ENCODE data around the gene FAAP20. TPM values are rescaled to one million over a fixed set of nuclear protein-coding genes. Genes with fewer than 3 reads are reported as not detected.

The FAAP20 gene
- total RNA-seq, 1 donor from 2014 or later = 16.0 TPM

DNA sequence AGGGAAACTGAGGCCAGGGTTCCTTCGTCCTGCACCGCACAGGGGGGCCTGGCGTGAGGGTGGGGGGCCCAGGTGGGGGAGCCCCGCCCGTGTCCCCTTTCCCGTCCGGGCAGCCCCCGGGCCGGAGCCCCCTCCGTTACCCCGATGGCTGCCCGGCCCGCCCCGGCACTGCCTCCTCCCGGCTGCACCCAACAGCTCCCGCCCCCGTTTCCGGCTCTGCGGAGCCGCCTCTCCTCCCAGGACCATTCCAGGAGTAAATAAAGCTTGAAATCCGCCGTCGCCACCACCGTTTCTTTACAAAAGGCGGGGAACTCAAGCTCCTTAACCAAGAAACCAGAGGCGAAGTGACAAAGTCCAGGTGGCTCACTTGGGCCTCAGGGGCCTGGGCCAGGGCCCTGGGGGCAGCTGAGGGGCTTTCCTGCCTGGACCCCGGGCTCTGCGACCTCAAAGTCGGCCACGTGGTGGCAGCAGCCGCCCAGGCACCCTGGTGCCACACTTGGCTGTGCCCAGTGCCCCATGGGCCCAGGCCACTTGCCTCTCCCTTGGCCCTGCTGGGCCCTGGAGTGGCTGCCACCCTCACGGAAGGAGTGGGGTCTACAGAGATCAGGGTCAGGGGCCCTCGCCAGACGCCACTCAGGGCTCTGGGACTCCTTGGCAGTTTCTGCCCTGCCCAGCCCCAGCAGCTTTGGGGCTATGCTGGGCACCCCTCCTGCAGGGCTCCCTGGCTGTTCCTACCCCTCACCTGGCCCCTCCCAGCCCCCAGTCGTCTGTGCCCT lies 514 bp upstream of the FAAP20 start:
- DNase-seq = peak; percentile 88

DNA sequence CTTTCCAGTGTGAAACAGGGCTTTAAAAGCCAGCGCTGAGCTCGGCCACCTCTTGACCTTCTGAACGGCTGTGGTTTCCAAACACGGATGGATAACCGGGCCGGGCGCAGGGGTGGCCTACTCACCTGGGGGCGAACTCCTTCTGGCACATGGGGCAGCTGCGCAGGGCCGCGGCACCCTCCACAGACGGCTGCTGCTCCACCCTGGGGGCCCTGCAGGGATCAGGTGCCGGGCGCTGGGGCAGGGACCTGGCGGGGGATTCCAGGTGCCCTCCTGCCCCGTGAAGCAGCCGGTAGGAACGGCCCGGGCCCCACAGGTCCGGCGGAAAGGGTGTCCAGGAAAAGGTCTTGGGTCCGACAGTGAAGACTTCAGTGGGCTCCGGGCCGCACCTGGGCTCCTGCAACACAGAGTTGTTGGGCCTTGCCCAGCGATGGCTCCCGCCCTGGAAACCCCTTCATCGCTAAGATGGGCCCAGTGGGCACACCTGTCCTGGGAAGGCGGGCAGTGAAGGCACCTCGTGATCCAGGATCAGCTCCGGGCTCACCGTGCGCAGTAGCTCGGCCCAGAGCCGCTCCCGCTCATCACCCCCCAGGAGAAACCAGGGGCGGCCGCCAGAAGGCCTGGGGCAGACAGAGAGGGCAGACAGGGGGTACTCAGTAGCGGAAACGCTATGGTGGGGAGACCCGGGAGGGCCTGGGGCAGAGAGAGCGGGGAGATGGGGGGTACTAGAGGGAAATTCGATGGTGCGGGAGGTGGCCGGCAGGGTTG lies 874 bp downstream of the FAAP20 start:
- DNase-seq = no peak

GRCh38 chr1:2192031-2192995 lies 2.3 kb downstream of the FAAP20 start:
- DNase-seq = no peak

DNA sequence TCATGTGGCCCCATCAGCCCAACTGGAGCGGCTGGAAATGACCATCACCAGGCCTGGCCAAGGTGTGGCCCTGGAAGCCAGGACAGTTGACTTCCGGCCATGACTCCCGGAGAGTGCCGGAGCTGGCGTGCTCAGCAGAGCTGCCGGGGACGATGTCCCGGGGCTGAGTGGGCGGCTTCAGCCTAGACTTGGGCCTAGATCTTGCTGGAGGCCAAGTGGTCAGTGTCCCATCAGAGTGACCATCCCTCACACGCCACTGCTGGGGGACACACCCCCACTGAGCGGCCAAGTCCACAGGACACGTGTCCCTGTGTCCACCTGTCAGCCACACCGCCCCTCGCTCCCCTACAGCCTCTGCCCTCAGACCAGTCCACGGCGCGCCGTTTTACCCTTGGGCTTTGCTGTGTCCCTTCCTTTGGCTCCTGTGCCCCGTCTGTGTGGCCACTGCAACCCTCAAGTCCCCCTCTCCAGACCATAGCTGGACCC lies 4.0 kb downstream of the FAAP20 start:
- DNase-seq = no peak

GRCh38 chr1:2189459-2190425 lies 4.8 kb downstream of the FAAP20 start:
- peak; percentile 91 for DNase-seq

GRCh38 chr1:2188336-2188735 lies 6.2 kb downstream of the FAAP20 start:
- DNase-seq = no peak

- no peak for DNase-seq
Observed at GRCh38 chr1:2187619-2188018, 7.0 kb downstream of the FAAP20 start.

DNA sequence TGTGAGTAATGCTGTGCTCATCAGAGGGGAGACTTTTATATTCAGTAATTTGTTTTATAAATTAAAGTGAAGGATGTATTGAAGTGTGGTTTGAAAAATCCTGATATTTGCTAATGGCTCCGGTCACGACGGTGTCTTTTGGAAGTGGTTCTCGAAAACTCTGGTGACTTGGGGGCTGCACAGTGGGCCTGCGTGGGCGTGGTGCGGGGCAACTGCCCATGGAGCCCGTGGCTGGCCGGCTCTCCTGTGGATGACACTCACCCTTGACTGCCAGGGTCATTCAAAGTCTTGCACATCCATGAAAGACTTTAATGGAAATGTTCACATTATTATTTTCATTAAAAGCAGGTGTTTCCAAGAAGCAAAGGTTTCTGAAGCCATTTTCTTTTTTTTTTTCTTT lies 7.7 kb downstream of the FAAP20 start:
- no peak for DNase-seq

DNA sequence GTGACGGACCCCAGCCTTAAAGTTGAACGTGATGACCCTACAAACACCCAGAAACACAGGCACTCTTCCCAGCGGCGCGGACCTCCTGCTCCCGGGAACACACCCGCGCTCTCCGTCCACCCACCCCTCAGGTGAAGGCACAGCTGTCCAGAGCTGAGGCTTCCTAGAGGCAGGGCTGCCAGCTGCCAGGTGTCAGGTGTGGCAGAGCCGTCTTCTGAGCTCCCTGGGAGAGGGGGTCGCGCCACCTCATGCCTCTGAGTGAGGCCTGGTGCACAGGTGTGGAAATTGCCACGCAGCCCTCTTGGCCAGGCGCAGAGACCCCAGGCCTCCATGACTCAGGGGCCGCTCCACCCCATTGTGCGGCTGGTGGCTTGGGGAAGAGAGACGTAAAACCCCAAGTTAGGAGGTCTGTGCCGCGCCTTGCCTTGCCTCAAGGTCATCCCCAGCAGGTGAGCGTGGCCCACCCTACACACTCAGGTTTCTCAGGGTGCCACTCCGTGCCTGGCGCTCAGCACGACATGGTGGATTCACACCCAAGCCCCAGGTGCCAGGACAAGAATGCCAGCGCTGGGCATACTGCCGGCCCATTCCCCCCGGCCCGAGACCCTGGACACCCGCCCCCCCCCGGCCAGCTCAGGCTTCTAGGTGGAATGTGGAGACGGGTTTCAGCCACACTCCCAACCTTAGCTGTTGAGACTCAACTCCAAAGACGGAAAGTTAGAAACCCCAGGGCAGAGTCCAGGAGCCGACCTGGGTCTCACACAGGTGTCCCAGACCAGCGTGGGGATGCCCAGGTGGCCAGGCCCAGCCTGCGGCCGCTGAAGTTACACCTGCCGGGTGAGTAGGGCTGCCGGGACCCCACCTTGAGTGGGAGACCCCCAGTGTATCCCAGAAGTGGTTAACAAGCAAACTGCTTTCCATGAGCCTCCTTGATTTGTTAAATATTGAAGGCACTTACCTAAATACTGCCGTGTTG lies 8.4 kb downstream of the FAAP20 start:
- no peak for DNase-seq

GRCh38 chr1:2184934-2185333 lies 9.6 kb downstream of the FAAP20 start:
- no peak for DNase-seq

GRCh38 chr1:2184531-2184930 lies 10.0 kb downstream of the FAAP20 start:
- no peak for DNase-seq

DNA sequence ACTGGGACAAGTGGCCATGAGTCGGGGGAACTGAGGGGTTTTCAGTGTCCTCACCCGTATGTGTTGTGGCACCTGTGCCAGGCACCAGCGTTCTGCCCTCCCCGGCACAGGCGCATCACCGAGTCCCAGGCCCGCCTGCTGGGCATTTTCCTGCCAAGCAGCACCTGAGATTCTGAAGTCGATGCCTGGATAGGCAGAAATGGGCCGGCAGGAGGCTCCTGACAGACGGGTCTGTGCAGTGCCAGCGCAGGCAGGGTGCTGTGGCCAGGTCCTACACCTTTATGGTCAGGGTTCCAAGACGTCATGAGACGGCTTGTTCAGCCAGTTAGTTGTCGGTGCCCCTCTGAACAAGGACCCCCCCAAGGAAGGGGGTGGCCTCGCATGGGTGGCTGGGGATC lies 10.6 kb downstream of the FAAP20 start:
- no peak for DNase-seq

GRCh38 chr1:2182376-2182775 lies 12.2 kb downstream of the FAAP20 start:
- DNase-seq = no peak

DNA sequence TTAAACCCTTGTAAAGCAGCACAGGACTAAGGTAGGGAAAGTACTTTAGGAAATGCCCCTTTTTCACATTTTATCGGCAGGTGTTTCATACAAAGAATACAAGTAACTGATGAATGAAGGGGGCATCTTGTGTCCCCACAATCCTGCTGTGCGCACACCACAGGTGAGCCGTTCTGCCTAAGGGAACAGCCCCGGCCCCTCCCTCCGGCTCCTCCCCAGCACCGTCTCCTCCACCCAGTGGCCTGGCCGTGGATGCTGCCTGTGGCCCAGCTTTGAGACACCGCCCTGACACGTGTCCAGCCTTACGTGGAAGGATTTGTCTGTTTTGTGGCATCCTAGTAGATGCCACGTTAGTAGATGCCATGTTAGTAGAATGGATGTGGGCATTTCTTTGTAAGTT lies 12.8 kb downstream of the FAAP20 start:
- no peak for DNase-seq

- DNase-seq = no peak
Observed at GRCh38 chr1:2181271-2181670, 13.3 kb downstream of the FAAP20 start.

- DNase-seq = no peak
Observed at GRCh38 chr1:2180297-2181245, 14.0 kb downstream of the FAAP20 start.

- DNase-seq = no peak
Observed at GRCh38 chr1:2179283-2180013, 15.1 kb downstream of the FAAP20 start.

- no peak for DNase-seq
Observed at GRCh38 chr1:2178875-2179274, 15.7 kb downstream of the FAAP20 start.
